ENCODE data around the gene SLC66A2. TPM values are rescaled to one million over a fixed set of nuclear protein-coding genes. Genes with fewer than 3 reads are reported as not detected.

SLC66A2 gene
- total and polyA plus RNA-seq, 2 of the 13 experiments (the other 11 are each of a cell fraction or from before 2014, with no cell fraction given) = 33.5 to 41.9 TPM

GRCh38 chr18:79965119-79965902, 13.9 kb upstream of the SLC66A2 start (continued):
- TF ChIP-seq WIZ (CRISPR knock-in tag; IDR thresholded peaks at IDR 0.05) (peak; percentile 43; the same call in 1 of the 2 replicates), TAF1 (CRISPR knock-in tag; IDR thresholded peaks at IDR 0.05) (peak; percentile 3; the same call in 1 of the 2 replicates), MYC (CRISPR knock-in tag; IDR thresholded peaks at IDR 0.05; ENCODE audit: borderline replicate concordance) (peak; percentile 89; the same call in 1 of the 2 replicates), ZFX (CRISPR knock-in tag; IDR thresholded peaks at IDR 0.05; ENCODE audit: low read depth) (peak; percentile 63), SAP130 (CRISPR knock-in tag; IDR thresholded peaks at IDR 0.05; ENCODE audit: low read depth) (peak; percentile 51; the same call in 1 of the 2 replicates), ETV5 (CRISPR knock-in tag; IDR thresholded peaks at IDR 0.05; ENCODE audit: borderline replicate concordance) (peak; percentile 4; the same call in 1 of the 2 replicates), ZNF160 (CRISPR knock-in tag; IDR thresholded peaks at IDR 0.05) (no peak), AHR (CRISPR knock-in tag; IDR thresholded peaks at IDR 0.05) (peak; percentile 37; the same call in 1 of the 2 replicates), ZNF441 (CRISPR knock-in tag; IDR thresholded peaks at IDR 0.05; ENCODE audit: borderline replicate concordance) (peak; percentile 53; the same call in 1 of the 2 replicates), RXRB (CRISPR knock-in tag; IDR thresholded peaks at IDR 0.05; ENCODE audit: borderline replicate concordance) (peak; percentile 8; the same call in 1 of the 2 replicates), FOXP4 (CRISPR knock-in tag; IDR thresholded peaks at IDR 0.05) (peak; percentile 53; the same call in 1 of the 2 replicates), ZNF605 (CRISPR knock-in tag; IDR thresholded peaks at IDR 0.05) (no peak), FOXP1 (IDR thresholded peaks at IDR 0.05) (no peak), FOXP1 (CRISPR knock-in tag; IDR thresholded peaks at IDR 0.05) (0 out of 2 replicates have a peak, but pooled peaks have one; percentile 13), ZNF784 (CRISPR knock-in tag; IDR thresholded peaks at IDR 0.05; ENCODE audit: borderline replicate concordance) (no peak)
- TF ChIP-seq, protein P1, sequence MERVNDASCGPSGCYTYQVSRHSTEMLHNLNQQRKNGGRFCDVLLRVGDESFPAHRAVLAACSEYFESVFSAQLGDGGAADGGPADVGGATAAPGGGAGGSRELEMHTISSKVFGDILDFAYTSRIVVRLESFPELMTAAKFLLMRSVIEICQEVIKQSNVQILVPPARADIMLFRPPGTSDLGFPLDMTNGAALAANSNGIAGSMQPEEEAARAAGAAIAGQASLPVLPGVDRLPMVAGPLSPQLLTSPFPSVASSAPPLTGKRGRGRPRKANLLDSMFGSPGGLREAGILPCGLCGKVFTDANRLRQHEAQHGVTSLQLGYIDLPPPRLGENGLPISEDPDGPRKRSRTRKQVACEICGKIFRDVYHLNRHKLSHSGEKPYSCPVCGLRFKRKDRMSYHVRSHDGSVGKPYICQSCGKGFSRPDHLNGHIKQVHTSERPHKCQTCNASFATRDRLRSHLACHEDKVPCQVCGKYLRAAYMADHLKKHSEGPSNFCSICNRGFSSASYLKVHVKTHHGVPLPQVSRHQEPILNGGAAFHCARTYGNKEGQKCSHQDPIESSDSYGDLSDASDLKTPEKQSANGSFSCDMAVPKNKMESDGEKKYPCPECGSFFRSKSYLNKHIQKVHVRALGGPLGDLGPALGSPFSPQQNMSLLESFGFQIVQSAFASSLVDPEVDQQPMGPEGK (CRISPR knock-in tag; IDR thresholded peaks at IDR 0.05) = peak; percentile 74
- TF ChIP-seq, protein P2, sequence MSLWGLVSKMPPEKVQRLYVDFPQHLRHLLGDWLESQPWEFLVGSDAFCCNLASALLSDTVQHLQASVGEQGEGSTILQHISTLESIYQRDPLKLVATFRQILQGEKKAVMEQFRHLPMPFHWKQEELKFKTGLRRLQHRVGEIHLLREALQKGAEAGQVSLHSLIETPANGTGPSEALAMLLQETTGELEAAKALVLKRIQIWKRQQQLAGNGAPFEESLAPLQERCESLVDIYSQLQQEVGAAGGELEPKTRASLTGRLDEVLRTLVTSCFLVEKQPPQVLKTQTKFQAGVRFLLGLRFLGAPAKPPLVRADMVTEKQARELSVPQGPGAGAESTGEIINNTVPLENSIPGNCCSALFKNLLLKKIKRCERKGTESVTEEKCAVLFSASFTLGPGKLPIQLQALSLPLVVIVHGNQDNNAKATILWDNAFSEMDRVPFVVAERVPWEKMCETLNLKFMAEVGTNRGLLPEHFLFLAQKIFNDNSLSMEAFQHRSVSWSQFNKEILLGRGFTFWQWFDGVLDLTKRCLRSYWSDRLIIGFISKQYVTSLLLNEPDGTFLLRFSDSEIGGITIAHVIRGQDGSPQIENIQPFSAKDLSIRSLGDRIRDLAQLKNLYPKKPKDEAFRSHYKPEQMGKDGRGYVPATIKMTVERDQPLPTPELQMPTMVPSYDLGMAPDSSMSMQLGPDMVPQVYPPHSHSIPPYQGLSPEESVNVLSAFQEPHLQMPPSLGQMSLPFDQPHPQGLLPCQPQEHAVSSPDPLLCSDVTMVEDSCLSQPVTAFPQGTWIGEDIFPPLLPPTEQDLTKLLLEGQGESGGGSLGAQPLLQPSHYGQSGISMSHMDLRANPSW (CRISPR knock-in tag; IDR thresholded peaks at IDR 0.05; ENCODE audit: borderline replicate concordance) = 0 out of 2 replicates have a peak, but pooled peaks have one; percentile 22
- TF ChIP-seq, protein P3, sequence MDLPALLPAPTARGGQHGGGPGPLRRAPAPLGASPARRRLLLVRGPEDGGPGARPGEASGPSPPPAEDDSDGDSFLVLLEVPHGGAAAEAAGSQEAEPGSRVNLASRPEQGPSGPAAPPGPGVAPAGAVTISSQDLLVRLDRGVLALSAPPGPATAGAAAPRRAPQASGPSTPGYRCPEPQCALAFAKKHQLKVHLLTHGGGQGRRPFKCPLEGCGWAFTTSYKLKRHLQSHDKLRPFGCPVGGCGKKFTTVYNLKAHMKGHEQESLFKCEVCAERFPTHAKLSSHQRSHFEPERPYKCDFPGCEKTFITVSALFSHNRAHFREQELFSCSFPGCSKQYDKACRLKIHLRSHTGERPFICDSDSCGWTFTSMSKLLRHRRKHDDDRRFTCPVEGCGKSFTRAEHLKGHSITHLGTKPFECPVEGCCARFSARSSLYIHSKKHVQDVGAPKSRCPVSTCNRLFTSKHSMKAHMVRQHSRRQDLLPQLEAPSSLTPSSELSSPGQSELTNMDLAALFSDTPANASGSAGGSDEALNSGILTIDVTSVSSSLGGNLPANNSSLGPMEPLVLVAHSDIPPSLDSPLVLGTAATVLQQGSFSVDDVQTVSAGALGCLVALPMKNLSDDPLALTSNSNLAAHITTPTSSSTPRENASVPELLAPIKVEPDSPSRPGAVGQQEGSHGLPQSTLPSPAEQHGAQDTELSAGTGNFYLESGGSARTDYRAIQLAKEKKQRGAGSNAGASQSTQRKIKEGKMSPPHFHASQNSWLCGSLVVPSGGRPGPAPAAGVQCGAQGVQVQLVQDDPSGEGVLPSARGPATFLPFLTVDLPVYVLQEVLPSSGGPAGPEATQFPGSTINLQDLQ (CRISPR knock-in tag; IDR thresholded peaks at IDR 0.05) = no peak
